OCI-LY3 (cell line): ENCODE data around the gene SYNE2.

Source experiments
- H2AFZ ChIP-seq: fragments of 200-600, 300-600 bp; shearing (Covaris generic); 2 replicates; pipeline ENCODE4 v1.6.0; 2014; ENCODE audit warnings: antibody characterized with exemption, low read depth, low read length
- H3K27ac ChIP-seq: fragments of 200-600, 300-600 bp; sonication (generic); 2 replicates; pipeline ENCODE4 v1.5.1; 2014; ENCODE audit warnings: mild to moderate bottlenecking, low read length, moderate library complexity, mixed read lengths
- H3K27me3 ChIP-seq: fragments of 200-600, 300-600 bp; sonication (generic); 2 replicates; pipeline ENCODE4 v1.6.1; 2014; ENCODE audit warnings: low read depth, low read length, mixed read lengths
- H3K36me3 ChIP-seq: fragments of 200-600, 300-600 bp; sonication (generic); replicated peaks from 2 replicates; pipeline ENCODE3; 2014; ENCODE audit warnings: low read depth, low read length, mixed read lengths
- H3K4me1 ChIP-seq: fragments of 300-600, 200-600 bp; sonication (generic); 2 replicates; pipeline ENCODE4 v1.6.1; 2014; ENCODE audit warnings: low read length, mixed read lengths
- H3K4me2 ChIP-seq: fragments of 200-600, 300-600 bp; sonication (generic); 2 replicates; pipeline ENCODE4 v1.6.1; 2014; ENCODE audit warnings: low read length, mixed read lengths
- H3K4me3 ChIP-seq: fragments of 300-600, 200-600 bp; sonication (generic); 2 replicates; pipeline ENCODE4 v1.5.1; 2014; ENCODE audit warnings: antibody characterized with exemption, mild to moderate bottlenecking, low read length, moderate library complexity
- H3K79me2 ChIP-seq: fragments of 300-600, 200-600 bp; shearing (Covaris generic); 2 replicates; pipeline ENCODE4 v1.6.1; 2014; ENCODE audit warnings: mild to moderate bottlenecking, low read length, mixed read lengths
- H3K9ac ChIP-seq: fragments of 300-600, 200-600 bp; shearing (Covaris generic); 2 replicates; pipeline ENCODE4 v1.6.0; 2014; ENCODE audit warnings: mild to moderate bottlenecking, low read length, moderate library complexity
- H3K9me3 ChIP-seq: fragments of 200-600, 300-600 bp; shearing (Covaris generic); 2 replicates; pipeline ENCODE4 v1.6.1; 2014; ENCODE audit warnings: low read length, mixed read lengths; ENCODE audit not compliant: insufficient read depth
- H4K20me1 ChIP-seq: fragments of 200-600, 300-600 bp; sonication (generic); 2 replicates; pipeline ENCODE4 v1.6.1; 2016; ENCODE audit warnings: low read length, mixed read lengths; ENCODE audit not compliant: insufficient read depth
- EZH2phosphoT487 ChIP-seq: fragments of 200-600 bp; shearing (Covaris generic); IDR thresholded peaks from 2 replicates; pipeline ENCODE4 v1.6.1; 2018; ENCODE audit warnings: antibody characterized with exemption, mixed run types, low read depth
- TF ChIP-seq, protein P1 (sequence below): fragments of 200-600, 300-600 bp; sonication (generic); IDR thresholded peaks from 2 replicates; pipeline ENCODE4 v1.5.1; 2014; ENCODE audit warnings: antibody characterized with exemption, low read length, low read depth

SYNE2 gene

DNA sequence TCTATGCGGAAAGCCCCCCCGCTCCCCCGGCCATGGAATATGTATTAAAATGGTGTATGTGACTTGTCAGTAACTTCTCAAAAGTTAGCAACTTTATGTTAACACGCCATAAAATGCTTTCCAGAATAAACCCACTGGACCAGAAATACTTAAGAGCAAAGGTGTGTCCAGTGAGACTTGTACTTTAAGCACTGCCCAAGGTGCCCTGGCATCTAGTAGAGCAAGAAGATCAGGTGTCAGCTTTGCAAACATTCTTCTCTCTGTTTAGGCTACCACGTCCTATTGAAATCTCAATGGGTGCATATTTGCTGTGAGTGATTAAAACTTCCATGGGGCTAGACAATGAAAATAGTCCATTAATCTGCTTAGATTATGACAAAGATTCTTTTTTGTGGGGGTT, 240.1 kb downstream of the SYNE2 start:
- Histone ChIP-seq H3K4me2 (no peak overlapping the region), H3K9ac (no peak overlapping the region), H3K79me2 (no peaks in the 10 kb centered on the region), H3K27me3 (no peaks in the 10 kb centered on the region), H2AFZ (no peak overlapping the region), H3K27ac (no peak overlapping the region), H3K4me3 (no peak overlapping the region), H3K4me1 (no peaks in the 10 kb centered on the region), H4K20me1 (no peaks in the 10 kb centered on the region), H3K9me3 (no peaks in the 10 kb centered on the region), H3K36me3 (no peaks in the 10 kb centered on the region)
- TF ChIP-seq, protein P1, sequence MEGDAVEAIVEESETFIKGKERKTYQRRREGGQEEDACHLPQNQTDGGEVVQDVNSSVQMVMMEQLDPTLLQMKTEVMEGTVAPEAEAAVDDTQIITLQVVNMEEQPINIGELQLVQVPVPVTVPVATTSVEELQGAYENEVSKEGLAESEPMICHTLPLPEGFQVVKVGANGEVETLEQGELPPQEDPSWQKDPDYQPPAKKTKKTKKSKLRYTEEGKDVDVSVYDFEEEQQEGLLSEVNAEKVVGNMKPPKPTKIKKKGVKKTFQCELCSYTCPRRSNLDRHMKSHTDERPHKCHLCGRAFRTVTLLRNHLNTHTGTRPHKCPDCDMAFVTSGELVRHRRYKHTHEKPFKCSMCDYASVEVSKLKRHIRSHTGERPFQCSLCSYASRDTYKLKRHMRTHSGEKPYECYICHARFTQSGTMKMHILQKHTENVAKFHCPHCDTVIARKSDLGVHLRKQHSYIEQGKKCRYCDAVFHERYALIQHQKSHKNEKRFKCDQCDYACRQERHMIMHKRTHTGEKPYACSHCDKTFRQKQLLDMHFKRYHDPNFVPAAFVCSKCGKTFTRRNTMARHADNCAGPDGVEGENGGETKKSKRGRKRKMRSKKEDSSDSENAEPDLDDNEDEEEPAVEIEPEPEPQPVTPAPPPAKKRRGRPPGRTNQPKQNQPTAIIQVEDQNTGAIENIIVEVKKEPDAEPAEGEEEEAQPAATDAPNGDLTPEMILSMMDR = no peak
- TF ChIP-seq EZH2phosphoT487 = no peak

DNA sequence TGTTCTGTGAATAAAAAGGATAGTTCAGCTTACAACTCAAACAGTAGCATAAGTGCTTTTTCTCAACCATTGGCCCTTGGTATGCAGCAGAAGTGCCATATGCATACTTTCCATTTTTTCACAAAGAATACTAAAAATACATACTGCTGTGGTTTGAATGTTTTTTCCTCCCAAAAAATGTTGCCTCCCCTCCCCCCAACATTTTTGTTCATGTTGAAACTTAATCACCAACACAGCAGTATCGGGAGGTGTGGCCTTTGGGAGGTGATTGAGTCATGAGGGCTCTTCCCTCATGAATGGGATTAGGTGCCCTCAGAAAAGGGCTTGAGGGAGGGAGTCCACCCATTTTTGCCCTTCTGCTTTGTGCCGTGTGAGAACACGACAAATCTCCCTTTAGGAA, 242.8 kb downstream of the SYNE2 start:
- Histone ChIP-seq H3K4me1 (no peaks in the 10 kb centered on the region), H3K27me3 (no peaks in the 10 kb centered on the region), H3K27ac (no peak overlapping the region), H3K9ac (no peak overlapping the region), H3K36me3 (no peaks in the 10 kb centered on the region), H4K20me1 (no peaks in the 10 kb centered on the region), H3K4me3 (no peak overlapping the region), H3K9me3 (no peaks in the 10 kb centered on the region), H3K79me2 (no peaks in the 10 kb centered on the region), H3K4me2 (no peak overlapping the region), H2AFZ (no peak overlapping the region)
- TF ChIP-seq, protein P1 = no peak
- no peak for TF ChIP-seq EZH2phosphoT487

DNA sequence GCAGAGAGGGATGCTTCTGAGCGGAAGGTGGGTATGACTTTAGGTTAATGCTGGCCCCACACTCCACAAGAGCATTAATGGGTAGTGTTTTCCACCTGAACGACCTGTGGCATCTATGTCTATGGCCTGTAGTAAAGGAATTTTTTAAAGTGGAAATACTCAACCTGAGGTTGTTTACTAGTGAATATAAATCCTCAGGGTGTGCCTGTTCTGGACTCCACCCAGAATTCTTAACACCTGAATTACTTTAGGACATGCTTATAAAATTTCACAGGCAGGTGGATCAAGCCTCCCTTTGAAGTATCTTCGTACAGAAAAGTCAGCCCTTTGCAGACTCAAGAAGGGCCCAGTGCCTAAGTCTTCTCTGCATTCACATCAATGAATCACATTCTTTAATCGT, 245.3 kb downstream of the SYNE2 start:
- no peak overlapping the region for H3K4me3 ChIP-seq

DNA sequence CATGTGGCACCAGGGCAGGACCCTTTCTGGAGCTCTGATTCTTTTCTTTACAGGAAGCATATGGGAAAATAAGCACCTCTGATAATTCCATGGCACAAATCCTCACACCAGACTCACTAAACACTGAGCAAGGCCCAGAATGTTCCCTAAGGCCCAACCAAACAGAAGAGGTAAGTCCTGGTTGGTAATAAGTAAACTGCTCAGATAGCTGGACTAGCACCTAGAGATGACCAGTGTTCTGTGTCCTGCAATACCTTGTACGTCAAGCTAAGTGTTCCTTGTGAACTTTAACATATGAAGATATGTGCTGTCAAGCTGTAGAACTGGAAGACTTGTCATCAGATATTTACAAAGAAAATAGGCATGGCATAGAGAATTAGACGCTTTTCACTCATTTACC, 254.6 kb downstream of the SYNE2 start:
- Histone ChIP-seq H3K4me2 (no peak overlapping the region), H3K27ac (no peak overlapping the region), H3K9ac (no peak overlapping the region), H4K20me1 (no peaks in the 10 kb centered on the region), H3K79me2 (no peaks in the 10 kb centered on the region), H3K4me1 (no peaks in the 10 kb centered on the region), H3K36me3 (no peaks in the 10 kb centered on the region), H3K9me3 (no peaks in the 10 kb centered on the region), H2AFZ (no peak overlapping the region), H3K4me3 (no peak overlapping the region), H3K27me3 (no peaks in the 10 kb centered on the region)
- no peak for TF ChIP-seq EZH2phosphoT487
- TF ChIP-seq, protein P1 = no peak

More for the DNA sequence above, 245.3 kb downstream of the SYNE2 start:
- Histone ChIP-seq H3K36me3 (no peaks in the 10 kb centered on the region), H3K9me3 (no peaks in the 10 kb centered on the region), H3K27ac (no peak overlapping the region), H3K9ac (no peak overlapping the region), H3K27me3 (no peaks in the 10 kb centered on the region), H2AFZ (no peak overlapping the region), H3K4me2 (no peak overlapping the region), H3K4me1 (no peaks in the 10 kb centered on the region), H4K20me1 (no peaks in the 10 kb centered on the region), H3K79me2 (no peaks in the 10 kb centered on the region)
- no peak for TF ChIP-seq EZH2phosphoT487
